ENCODE data around the gene NMT1. TPM values are rescaled to one million over a fixed set of nuclear protein-coding genes. Genes with fewer than 3 reads are reported as not detected.

The NMT1 gene
- total and polyA plus RNA-seq, 4 donors: 37.7 to 120 (median 48.9) TPM

- no peak overlapping the region for H3K9ac ChIP-seq (ENCODE audit: insufficient read depth in 1 of 2, low read length in 2 of 2)
- ATAC-seq (ENCODE audit: insufficient read depth, low FRiP score): peak; percentile 81
- no peaks in the 10 kb centered on the region for H3K27me3 ChIP-seq (ENCODE audit: control insufficient read depth in 3 of 3, insufficient read depth in 3 of 3, low read length in 2 of 3)
- peaks cover 0 to 5% (median 0%) of the 10 kb centered on the region in 5 donors for H3K4me1 ChIP-seq (ENCODE audit: control insufficient read depth in 5 of 5, insufficient read depth in 5 of 5, low read length in 5 of 5)
- H3K36me3 ChIP-seq (ENCODE audit: control insufficient read depth in 4 of 4, insufficient read depth in 4 of 4, low read length in 4 of 4): peaks cover 14 to 63% (median 49%) of the 10 kb centered on the region in 4 donors
- no peaks in the 10 kb centered on the region for H3K9me3 ChIP-seq (ENCODE audit: control insufficient read depth in 4 of 4, insufficient read depth in 3 of 4, low read length in 3 of 4)
- peak overlapping the region in 1 of 2 donors; percentile 34 for H3K27ac ChIP-seq (ENCODE audit: low read depth in 1 of 2, low read length in 1 of 2)
- H3K4me3 ChIP-seq: no peak overlapping the region
- DNase-seq: peak; percentile 80 to 84 (median 83)
- peak; percentile 71 for TF ChIP-seq CTCF (IDR thresholded peaks at IDR 0.05; ENCODE audit: control extremely low read depth, extremely low read depth)
- WGBS, 2 donors: 53 to 60% methylated on average over 9 of the region's 9 CpGs
Measured at GRCh38 chr17:45098869-45099616, 37.9 kb downstream of the NMT1 start.

GRCh38 chr17:45101546-45101882 is 40.4 kb downstream of the NMT1 start:
- Histone ChIP-seq H3K27me3 (ENCODE audit: control insufficient read depth in 3 of 3, insufficient read depth in 3 of 3, low read length in 2 of 3) (no peaks in the 10 kb centered on the region), H3K9ac (ENCODE audit: insufficient read depth in 1 of 2, low read length in 2 of 2) (no peak overlapping the region), H3K4me1 (ENCODE audit: control insufficient read depth in 5 of 5, insufficient read depth in 5 of 5, low read length in 5 of 5) (peaks cover 0 to 5% (median 0%) of the 10 kb centered on the region in 5 donors), H3K27ac (ENCODE audit: low read depth in 1 of 2, low read length in 1 of 2) (no peak overlapping the region), H3K9me3 (ENCODE audit: control insufficient read depth in 4 of 4, insufficient read depth in 3 of 4, low read length in 3 of 4) (no peaks in the 10 kb centered on the region), H3K4me3 (no peak overlapping the region), H3K36me3 (ENCODE audit: control insufficient read depth in 4 of 4, insufficient read depth in 4 of 4, low read length in 4 of 4) (peaks cover 14 to 76% (median 44%) of the 10 kb centered on the region in 4 donors)
- TF ChIP-seq CTCF (IDR thresholded peaks at IDR 0.05; ENCODE audit: control extremely low read depth, extremely low read depth): no peak
- ATAC-seq (ENCODE audit: insufficient read depth, low FRiP score) (no peak), DNase-seq (no peak)
- WGBS, 2 donors: 87 to 96% methylated on average over 9 of the region's 9 CpGs

- peaks cover 0 to 5% (median 0%) of the 10 kb centered on the region in 5 donors for H3K4me1 ChIP-seq (ENCODE audit: control insufficient read depth in 5 of 5, insufficient read depth in 5 of 5, low read length in 5 of 5)
- H3K9ac ChIP-seq (ENCODE audit: insufficient read depth in 1 of 2, low read length in 2 of 2): no peak overlapping the region
- WGBS, 2 donors: 95 to 97% methylated on average over 12 of the region's 12 CpGs
- H3K9me3 ChIP-seq (ENCODE audit: control insufficient read depth in 4 of 4, insufficient read depth in 3 of 4, low read length in 3 of 4): no peaks in the 10 kb centered on the region
- no peak for TF ChIP-seq CTCF (IDR thresholded peaks at IDR 0.05; ENCODE audit: control extremely low read depth, extremely low read depth)
- ATAC-seq (ENCODE audit: insufficient read depth, low FRiP score) (no peak), DNase-seq (no peak)
- H3K36me3 ChIP-seq (ENCODE audit: control insufficient read depth in 4 of 4, insufficient read depth in 4 of 4, low read length in 4 of 4): peaks cover 7 to 77% (median 43%) of the 10 kb centered on the region in 4 donors
- no peak overlapping the region for H3K27ac ChIP-seq (ENCODE audit: low read depth in 1 of 2, low read length in 1 of 2)
- no peak overlapping the region for H3K4me3 ChIP-seq
- H3K27me3 ChIP-seq (ENCODE audit: control insufficient read depth in 3 of 3, insufficient read depth in 3 of 3, low read length in 2 of 3): no peaks in the 10 kb centered on the region
Measured at GRCh38 chr17:45101883-45102811, 41.0 kb downstream of the NMT1 start.

Data from lung (tissue), 12 donors.